B cell (primary cell): Measurements from ENCODE around the gene TNFSF8. TPM values are rescaled to one million over a fixed set of nuclear protein-coding genes. Genes with fewer than 3 reads are reported as not detected.

Source experiments
- ATAC-seq: fragments of 200-7000 bp; cut with Tn5 transposase; one replicate; pipeline ENCODE4 v1.10.0; 2021; ENCODE audit warnings: low read depth, mild to moderate bottlenecking, moderate number of reproducible peaks, moderate library complexity
- CTCF ChIA-PET: fragments of 350-600 bp; sonication (Branson Sonifier 250); formaldehyde crosslinking; loops from one replicate; lab custom pipeline; 2021; ENCODE audit warnings: antibody characterized with exemption, inconsistent platforms; lab: Charles Lee
- POLR2A ChIA-PET: fragments of 350-600 bp; sonication (Branson Sonifier 250); formaldehyde crosslinking; loops from one replicate; lab custom pipeline; 2021; ENCODE audit warnings: antibody characterized with exemption; lab: Charles Lee
- DNase-seq: peaks from one replicate; pipeline ENCODE4 v3.0.0; 2013
- H2AFZ ChIP-seq: 2 replicates; pipeline ENCODE4 v1.6.1; 2012; ENCODE audit warnings: mild to moderate bottlenecking, low read depth, low read length; ENCODE audit not compliant: insufficient read depth, poor library complexity, severe bottlenecking
- H3K27ac ChIP-seq, 2 donors: 1 replicate in 1 of 2; 2 replicates in 1 of 2; pipeline ENCODE4 v1.5.1; 2012 to 2013; ENCODE audit warnings: low read length in 2 of 2, mild to moderate bottlenecking in 2 of 2, moderate library complexity in 1 of 2
- H3K27me3 ChIP-seq, 4 experiments: fragments of 200-600 bp in 1 of 4; sonication (generic) in 1 of 4; replicated peaks in 1 of 4; 1 replicate in 2 of 4; 2 replicates in 2 of 4; pipeline versions ENCODE4 v1.6.1 to v1.7.0; 2013 to 2016; ENCODE audit warnings: low read length in 3 of 4, mild to moderate bottlenecking in 2 of 4, mixed read lengths in 1 of 4, moderate library complexity in 1 of 4; ENCODE audit not compliant: insufficient read depth in 4 of 4, control insufficient read depth in 3 of 4; ENCODE audit errors: control extremely low read depth in 1 of 4
- H3K36me3 ChIP-seq, 2 experiments: replicated peaks in 1 of 2; 1 replicate in 1 of 2; 2 replicates in 1 of 2; pipeline versions ENCODE4 v1.6.1 to v1.7.1; 2013; ENCODE audit warnings: low read length in 1 of 2; ENCODE audit not compliant: insufficient read depth in 2 of 2, control insufficient read depth in 1 of 2; ENCODE audit errors: control extremely low read depth in 1 of 2, extremely low read depth in 1 of 2
- H3K4me1 ChIP-seq, 2 donors: fragments of 200-600 bp in 1 of 2; sonication (generic) in 1 of 2; 1 replicate in 1 of 2; 2 replicates in 1 of 2; pipeline versions ENCODE4 v1.5.1 to v1.6.1; 2013 to 2017; ENCODE audit warnings: low read length in 2 of 2; ENCODE audit not compliant: control insufficient read depth in 2 of 2, insufficient read depth in 2 of 2
- H3K4me2 ChIP-seq: replicated peaks from 2 replicates; pipeline ENCODE3; 2012; ENCODE audit warnings: mild to moderate bottlenecking, low read depth, low read length; ENCODE audit not compliant: poor library complexity, severe bottlenecking
- H3K4me3 ChIP-seq, 5 experiments: fragments of 200-600 bp in 1 of 5; sonication (generic) in 1 of 5; 1 replicate in 3 of 5; 2 replicates in 2 of 5; pipeline versions ENCODE4 v1.5.1 to v1.7.0; 2011 to 2016; ENCODE audit warnings: low read length in 4 of 5, mild to moderate bottlenecking in 4 of 5, low read depth in 2 of 5, control low read depth in 1 of 5, moderate library complexity in 1 of 5; ENCODE audit not compliant: insufficient read depth in 1 of 5; ENCODE audit errors: control extremely low read depth in 1 of 5, extremely low read depth in 1 of 5
- H3K79me2 ChIP-seq: fragments of 200-600 bp; sonication (generic); one replicate; pipeline ENCODE4 v1.6.0; 2016; ENCODE audit warnings: low read length; ENCODE audit not compliant: control insufficient read depth, insufficient read depth
- H3K9ac ChIP-seq: fragments of 200-600 bp; sonication (generic); 2 replicates; pipeline ENCODE4 v1.6.1; 2017; ENCODE audit warnings: mild to moderate bottlenecking, low read length, moderate library complexity
- H3K9me3 ChIP-seq, 3 donors: one replicate each; pipeline versions ENCODE4 v1.6.1 to v1.7.1; 2013; ENCODE audit warnings: low read length in 2 of 3; ENCODE audit not compliant: control insufficient read depth in 2 of 3, insufficient read depth in 1 of 3; ENCODE audit errors: control extremely low read depth in 1 of 3
- H4K20me1 ChIP-seq: 2 replicates; pipeline ENCODE4 v1.6.0; 2012; ENCODE audit warnings: mild to moderate bottlenecking, low read length; ENCODE audit not compliant: insufficient read depth, control insufficient read depth, poor library complexity, severe bottlenecking
- H3K27ac Mint-ChIP-seq: one replicate; pipeline ENCODE4 v1.8.0; 2021; ENCODE audit warnings: mixed read lengths
- H3K27me3 Mint-ChIP-seq: one replicate; pipeline ENCODE4 v1.8.0; 2021; ENCODE audit warnings: mixed read lengths
- H3K4me1 Mint-ChIP-seq: one replicate; pipeline ENCODE4 v1.8.0; 2021; ENCODE audit warnings: mixed read lengths
- H3K4me3 Mint-ChIP-seq: one replicate; pipeline ENCODE4 v1.8.0; 2021; ENCODE audit warnings: mixed read lengths
- H3K9me3 Mint-ChIP-seq: one replicate; pipeline ENCODE4 v1.8.0; 2022; ENCODE audit warnings: mixed read lengths; ENCODE audit not compliant: insufficient read depth
- CTCF ChIP-seq: fragments of 200-600 bp; IDR thresholded peaks from one replicate; pipeline ENCODE4 v1.8.0; 2022; ENCODE audit warnings: antibody characterized with exemption, mild to moderate bottlenecking
- EZH2 ChIP-seq: IDR thresholded peaks from 2 replicates; pipeline ENCODE4 v1.6.1; 2012; ENCODE audit warnings: borderline replicate concordance, low read depth, mild to moderate bottlenecking, moderate library complexity, low read length; ENCODE audit not compliant: insufficient read depth, poor library complexity, severe bottlenecking
- WGBS: methylation state at CpG from one replicate; pipeline ENCODE4 v1.1.5; 2013; ENCODE audit warnings: missing lambda C conversion rate; ENCODE audit not compliant: insufficient coverage; 5-methylcytosine and 5-hydroxymethylcytosine counted together
- intact Hi-C: fragments of 100-400 bp; cut with micrococcal nuclease; formaldehyde crosslinking; loops from one replicate; pipeline ENCODE4 v1.10.0; 2022
- polyA plus RNA-seq: library from polyadenylated mRNA; depleted of rRNA; stranded (reverse); fragments of >200 nt; gene quantifications from 2 replicates; pipeline ENCODE4 v1.2.3, GENCODE V29; 2012
- total RNA-seq, 2 donors: library from RNA; stranded (reverse); fragments of 120-200 nt in 1 of 2; gene quantifications; 1 replicate in 1 of 2; 2 replicates in 1 of 2; pipeline versions ENCODE4 v1.2.3 to v1.2.4, GENCODE V29; 2013 to 2022

TNFSF8 gene
- total and polyA plus RNA-seq, 2 donors (not counting 1 experiment from before 2014, with no cell fraction given), result 1.6 to 2.6 TPM

DNA sequence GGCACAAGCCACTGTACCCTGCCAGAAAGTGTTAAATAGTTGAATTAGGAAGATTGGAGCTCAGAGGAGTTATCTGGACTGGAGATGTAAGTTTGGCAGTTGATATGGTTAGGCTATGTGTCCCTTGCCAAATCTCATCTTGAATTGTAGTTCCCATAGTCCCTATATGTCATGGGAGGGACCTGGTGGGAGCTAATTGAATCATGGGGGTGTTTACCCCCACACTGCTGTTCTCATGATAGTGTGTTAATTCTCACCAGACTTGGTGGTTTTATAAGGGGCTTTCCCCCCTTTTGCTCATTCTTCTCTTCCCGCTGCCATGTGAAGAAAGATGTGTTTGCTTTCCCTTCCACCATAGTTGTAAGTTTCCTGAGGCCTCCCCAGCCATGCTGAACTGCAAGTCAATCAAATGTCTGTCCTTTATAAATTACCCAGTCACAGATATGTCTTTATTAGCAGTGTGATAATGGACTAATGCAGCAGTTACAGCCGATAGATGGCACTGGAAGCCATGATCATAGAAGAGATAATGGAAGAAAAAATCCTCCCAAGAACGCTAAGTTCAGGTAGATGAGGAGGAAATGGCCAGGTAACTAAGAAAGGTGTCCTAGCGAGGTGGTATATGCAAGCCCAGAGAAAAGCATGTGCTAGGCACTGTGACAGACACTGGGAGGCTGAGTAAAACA is 51.4 kb downstream of the TNFSF8 start:
- Histone ChIP-seq H3K4me1 (no peaks in the 10 kb centered on the region), H3K9ac (no peak overlapping the region), H3K36me3 (no peaks in the 10 kb centered on the region), H3K9me3 (peaks cover 5 to 37% (median 21%) of the 10 kb centered on the region in 3 donors), H3K27ac (no peak overlapping the region), H2AFZ (no peak overlapping the region), H3K4me2 (no peak overlapping the region), H3K79me2 (no peaks in the 10 kb centered on the region), H3K4me3 (no peak overlapping the region), H4K20me1 (no peaks in the 10 kb centered on the region), H3K27me3 (no peaks in the 10 kb centered on the region)
- no peak for TF ChIP-seq CTCF
- TF ChIP-seq EZH2, result no peak
- peaks cover 9% of the 10 kb centered on the region for H3K9me3 Mint-ChIP-seq
- CTCF ChIA-PET, result no interaction called here
- intact Hi-C loops, result no loop called here
- no peaks in the 10 kb centered on the region for H3K4me1 Mint-ChIP-seq
- H3K4me3 Mint-ChIP-seq, result no peak overlapping the region
- POLR2A ChIA-PET, result no interaction called here
- no peak for DNase-seq
- H3K27me3 Mint-ChIP-seq, result no peaks in the 10 kb centered on the region
- 92% methylated on average over 3 of the region's 4 CpGs for WGBS
- no peak for ATAC-seq
- H3K27ac Mint-ChIP-seq, result no peak overlapping the region

- no peak for DNase-seq
- Mint-ChIP-seq H3K4me3 (no peak overlapping the region), H3K27me3 (no peaks in the 10 kb centered on the region), H3K4me1 (peaks cover 9% of the 10 kb centered on the region), H3K9me3 (peaks cover under 1% of the 10 kb centered on the region), H3K27ac (peak overlapping the region; percentile 46)
- H3K27me3 ChIP-seq, result no peaks in the 10 kb centered on the region
- peak overlapping the region; percentile 39 for H3K9ac ChIP-seq
- 100% methylated on average over 1 of the region's 3 CpGs for WGBS
- CTCF ChIA-PET, result no interaction called here
- POLR2A ChIA-PET, result no interaction called here
- peak overlapping the region; percentile 42 for H3K4me2 ChIP-seq
- no peaks in the 10 kb centered on the region for H4K20me1 ChIP-seq
- ATAC-seq, result no peak
- H3K4me3 ChIP-seq, result no peak overlapping the region
- H3K4me1 ChIP-seq, result peaks cover 9 to 14% of the 10 kb centered on the region in 2 donors
- intact Hi-C loops, result no loop called here
- TF ChIP-seq EZH2 (no peak), CTCF (no peak)
- no peaks in the 10 kb centered on the region for H3K79me2 ChIP-seq
- H3K27ac ChIP-seq, result no peak overlapping the region
- peaks cover 0 to 12% (median 5%) of the 10 kb centered on the region in 3 donors for H3K9me3 ChIP-seq
- H2AFZ ChIP-seq, result peak overlapping the region; percentile 49
- no peaks in the 10 kb centered on the region for H3K36me3 ChIP-seq
Measured at GRCh38 chr9:114869845-114870244, 60.5 kb downstream of the TNFSF8 start.
